ENCODE results near the gene MTM1.

Gene MTM1

DNA sequence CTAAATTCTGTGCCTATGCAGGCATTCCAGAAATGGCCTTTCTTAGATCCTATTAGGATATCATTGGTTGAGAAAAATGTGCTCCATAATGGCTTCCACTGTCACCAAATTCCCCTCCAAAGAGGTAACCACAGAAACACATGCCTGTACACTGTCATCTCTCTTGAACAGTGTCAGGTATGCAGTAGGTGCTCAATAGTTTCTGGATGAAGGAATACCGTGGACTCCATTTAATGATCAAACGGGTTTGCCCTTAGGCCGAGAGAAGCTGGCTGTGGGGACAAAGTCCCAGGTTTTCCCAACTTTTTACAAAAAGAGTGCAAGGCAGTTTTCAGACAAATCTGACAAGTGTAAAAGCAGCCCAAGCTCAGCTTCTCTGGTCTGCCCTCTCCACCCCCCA lies 16.5 kb upstream of the MTM1 start:
- H3K4me3 ChIP-seq = no peak overlapping the region
- no peaks in the 10 kb centered on the region for H3K9me3 ChIP-seq
- TF ChIP-seq, protein P1, sequence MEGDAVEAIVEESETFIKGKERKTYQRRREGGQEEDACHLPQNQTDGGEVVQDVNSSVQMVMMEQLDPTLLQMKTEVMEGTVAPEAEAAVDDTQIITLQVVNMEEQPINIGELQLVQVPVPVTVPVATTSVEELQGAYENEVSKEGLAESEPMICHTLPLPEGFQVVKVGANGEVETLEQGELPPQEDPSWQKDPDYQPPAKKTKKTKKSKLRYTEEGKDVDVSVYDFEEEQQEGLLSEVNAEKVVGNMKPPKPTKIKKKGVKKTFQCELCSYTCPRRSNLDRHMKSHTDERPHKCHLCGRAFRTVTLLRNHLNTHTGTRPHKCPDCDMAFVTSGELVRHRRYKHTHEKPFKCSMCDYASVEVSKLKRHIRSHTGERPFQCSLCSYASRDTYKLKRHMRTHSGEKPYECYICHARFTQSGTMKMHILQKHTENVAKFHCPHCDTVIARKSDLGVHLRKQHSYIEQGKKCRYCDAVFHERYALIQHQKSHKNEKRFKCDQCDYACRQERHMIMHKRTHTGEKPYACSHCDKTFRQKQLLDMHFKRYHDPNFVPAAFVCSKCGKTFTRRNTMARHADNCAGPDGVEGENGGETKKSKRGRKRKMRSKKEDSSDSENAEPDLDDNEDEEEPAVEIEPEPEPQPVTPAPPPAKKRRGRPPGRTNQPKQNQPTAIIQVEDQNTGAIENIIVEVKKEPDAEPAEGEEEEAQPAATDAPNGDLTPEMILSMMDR (IDR thresholded peaks at IDR 0.05) = no peak
- intact Hi-C loops (cut with DNase I; ENCODE audit: low total_unique reads) = no loop called here
- H3K36me3 ChIP-seq = no peaks in the 10 kb centered on the region
- no peaks in the 10 kb centered on the region for H3K27me3 ChIP-seq
- H3K27ac ChIP-seq = no peak overlapping the region
- no peak for DNase-seq
- H3K4me1 ChIP-seq = peaks cover 0 to 13% (median 4%) of the 10 kb centered on the region in 4 donors

GRCh38 chrX:150558424-150558823 lies 10.0 kb upstream of the MTM1 start:
- no peaks in the 10 kb centered on the region for H3K36me3 ChIP-seq
- H3K4me1 ChIP-seq = no peaks in the 10 kb centered on the region
- DNase-seq = no peak
- intact Hi-C loops (cut with DNase I; ENCODE audit: low total_unique reads) = no loop called here
- H3K9me3 ChIP-seq = no peaks in the 10 kb centered on the region
- no peak overlapping the region for H3K27ac ChIP-seq
- H3K27me3 ChIP-seq = no peaks in the 10 kb centered on the region
- no peak overlapping the region for H3K4me3 ChIP-seq
- TF ChIP-seq, protein P1 (IDR thresholded peaks at IDR 0.05) = no peak

GRCh38 chrX:150564838-150565237 lies 3.6 kb upstream of the MTM1 start:
- Histone ChIP-seq H3K27me3 (no peaks in the 10 kb centered on the region), H3K9me3 (no peaks in the 10 kb centered on the region), H3K36me3 (no peaks in the 10 kb centered on the region), H3K4me3 (no peak overlapping the region), H3K4me1 (peaks cover 0 to 7% (median 0%) of the 10 kb centered on the region in 4 donors), H3K27ac (no peak overlapping the region)
- intact Hi-C loops (cut with DNase I; ENCODE audit: low total_unique reads) = no loop called here
- DNase-seq = no peak
- TF ChIP-seq, protein P1 (IDR thresholded peaks at IDR 0.05) = no peak

DNA sequence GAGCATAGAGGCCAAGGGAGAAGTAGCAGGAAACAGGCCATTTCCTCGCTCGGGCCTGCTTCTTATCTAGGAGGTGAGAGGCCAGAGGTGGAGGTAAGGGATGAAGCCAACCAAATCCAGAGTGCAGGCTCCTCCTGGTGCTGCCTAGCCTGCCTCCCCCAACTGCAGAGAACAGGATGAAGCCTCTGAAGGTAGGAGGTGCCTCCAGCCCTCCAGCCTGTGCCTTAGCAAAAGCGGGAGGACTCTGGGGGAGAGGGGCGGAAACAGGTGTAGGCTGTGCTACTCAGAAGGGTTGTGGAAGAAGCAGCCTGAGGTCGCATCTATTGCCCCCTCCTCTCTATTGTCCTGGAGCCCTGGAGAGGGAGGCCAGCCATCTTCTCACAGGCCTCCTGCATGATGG lies 2.9 kb upstream of the MTM1 start:
- Histone ChIP-seq H3K4me1 (peaks cover 0 to 10% (median 0%) of the 10 kb centered on the region in 4 donors), H3K4me3 (no peak overlapping the region), H3K36me3 (no peaks in the 10 kb centered on the region), H3K9me3 (no peaks in the 10 kb centered on the region), H3K27me3 (no peaks in the 10 kb centered on the region), H3K27ac (no peak overlapping the region)
- TF ChIP-seq, protein P1 (IDR thresholded peaks at IDR 0.05) = no peak
- intact Hi-C loops (cut with DNase I; ENCODE audit: low total_unique reads) = no loop called here
- DNase-seq = no peak

DNA sequence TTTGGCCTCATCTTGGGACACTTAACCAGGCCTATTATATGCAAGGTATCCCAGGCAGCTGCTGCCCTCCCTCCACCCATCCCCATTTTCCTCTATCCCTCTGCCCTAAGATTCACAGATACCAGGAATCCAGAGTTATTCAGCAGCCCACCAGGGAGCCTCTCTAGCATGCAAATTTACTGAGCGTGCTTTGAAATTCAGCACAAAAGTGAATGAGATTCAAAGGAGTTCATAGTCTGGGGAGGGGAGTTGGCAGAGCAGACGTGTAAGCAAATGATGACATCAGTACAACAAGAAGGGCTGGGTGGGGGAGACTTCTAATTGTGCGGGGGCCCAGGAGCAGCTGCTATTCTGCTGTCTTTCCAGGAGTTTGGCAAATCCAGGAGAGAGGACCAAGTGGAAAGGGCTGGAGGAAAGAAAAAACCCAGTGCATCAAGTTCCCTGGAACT lies 1.7 kb upstream of the MTM1 start:
- intact Hi-C loops (cut with DNase I; ENCODE audit: low total_unique reads) = no loop called here

More for the DNA sequence above, 1.7 kb upstream of the MTM1 start:
- TF ChIP-seq, protein P1 (IDR thresholded peaks at IDR 0.05) = no peak
- Histone ChIP-seq H3K9me3 (no peaks in the 10 kb centered on the region), H3K4me1 (peaks cover 0 to 10% (median 0%) of the 10 kb centered on the region in 4 donors), H3K27me3 (no peaks in the 10 kb centered on the region), H3K4me3 (no peak overlapping the region), H3K36me3 (no peaks in the 10 kb centered on the region), H3K27ac (no peak overlapping the region)
- DNase-seq = no peak
